ENCODE measurements around the gene MUC5B.

DNA sequence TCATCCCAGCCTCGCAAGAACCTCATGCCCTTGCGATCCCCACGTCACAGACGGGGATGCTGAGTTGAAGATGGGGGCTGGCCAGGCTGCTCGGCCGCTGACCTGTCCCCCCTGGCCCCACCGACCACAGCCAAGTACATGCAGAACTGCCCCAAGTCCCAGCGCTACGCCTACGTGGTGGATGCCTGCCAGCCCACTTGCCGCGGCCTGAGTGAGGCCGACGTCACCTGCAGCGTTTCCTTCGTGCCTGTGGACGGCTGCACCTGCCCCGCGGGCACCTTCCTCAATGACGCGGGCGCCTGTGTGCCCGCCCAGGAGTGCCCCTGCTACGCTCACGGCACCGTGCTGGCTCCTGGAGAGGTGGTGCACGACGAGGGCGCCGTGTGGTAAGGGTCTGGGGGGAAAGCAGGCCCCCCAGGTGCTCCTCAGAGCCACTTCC, 10.0 kb downstream of the MUC5B start:
- TF ChIP-seq, protein P1, sequence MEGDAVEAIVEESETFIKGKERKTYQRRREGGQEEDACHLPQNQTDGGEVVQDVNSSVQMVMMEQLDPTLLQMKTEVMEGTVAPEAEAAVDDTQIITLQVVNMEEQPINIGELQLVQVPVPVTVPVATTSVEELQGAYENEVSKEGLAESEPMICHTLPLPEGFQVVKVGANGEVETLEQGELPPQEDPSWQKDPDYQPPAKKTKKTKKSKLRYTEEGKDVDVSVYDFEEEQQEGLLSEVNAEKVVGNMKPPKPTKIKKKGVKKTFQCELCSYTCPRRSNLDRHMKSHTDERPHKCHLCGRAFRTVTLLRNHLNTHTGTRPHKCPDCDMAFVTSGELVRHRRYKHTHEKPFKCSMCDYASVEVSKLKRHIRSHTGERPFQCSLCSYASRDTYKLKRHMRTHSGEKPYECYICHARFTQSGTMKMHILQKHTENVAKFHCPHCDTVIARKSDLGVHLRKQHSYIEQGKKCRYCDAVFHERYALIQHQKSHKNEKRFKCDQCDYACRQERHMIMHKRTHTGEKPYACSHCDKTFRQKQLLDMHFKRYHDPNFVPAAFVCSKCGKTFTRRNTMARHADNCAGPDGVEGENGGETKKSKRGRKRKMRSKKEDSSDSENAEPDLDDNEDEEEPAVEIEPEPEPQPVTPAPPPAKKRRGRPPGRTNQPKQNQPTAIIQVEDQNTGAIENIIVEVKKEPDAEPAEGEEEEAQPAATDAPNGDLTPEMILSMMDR (IDR thresholded peaks at IDR 0.05; ENCODE audit: low read length): no peak
- no peak for TF ChIP-seq EZH2 (IDR thresholded peaks at IDR 0.05; ENCODE audit: borderline replicate concordance, low read length)

Data from OCI-LY1 (cell line).